ENCODE measurements around the gene POM121L2. TPM values are rescaled to one million over a fixed set of nuclear protein-coding genes. Genes with fewer than 3 reads are reported as not detected.
A peak's percentile ranks its signal among the peaks of the same experiment; 100 is the strongest.

The POM121L2 gene
- total and polyA plus RNA-seq, 9 of the 15 experiments (the other 6 are each of a cell fraction or from before 2014, with no cell fraction given): 0.23 to 0.45 TPM; not detected in 7

DNA sequence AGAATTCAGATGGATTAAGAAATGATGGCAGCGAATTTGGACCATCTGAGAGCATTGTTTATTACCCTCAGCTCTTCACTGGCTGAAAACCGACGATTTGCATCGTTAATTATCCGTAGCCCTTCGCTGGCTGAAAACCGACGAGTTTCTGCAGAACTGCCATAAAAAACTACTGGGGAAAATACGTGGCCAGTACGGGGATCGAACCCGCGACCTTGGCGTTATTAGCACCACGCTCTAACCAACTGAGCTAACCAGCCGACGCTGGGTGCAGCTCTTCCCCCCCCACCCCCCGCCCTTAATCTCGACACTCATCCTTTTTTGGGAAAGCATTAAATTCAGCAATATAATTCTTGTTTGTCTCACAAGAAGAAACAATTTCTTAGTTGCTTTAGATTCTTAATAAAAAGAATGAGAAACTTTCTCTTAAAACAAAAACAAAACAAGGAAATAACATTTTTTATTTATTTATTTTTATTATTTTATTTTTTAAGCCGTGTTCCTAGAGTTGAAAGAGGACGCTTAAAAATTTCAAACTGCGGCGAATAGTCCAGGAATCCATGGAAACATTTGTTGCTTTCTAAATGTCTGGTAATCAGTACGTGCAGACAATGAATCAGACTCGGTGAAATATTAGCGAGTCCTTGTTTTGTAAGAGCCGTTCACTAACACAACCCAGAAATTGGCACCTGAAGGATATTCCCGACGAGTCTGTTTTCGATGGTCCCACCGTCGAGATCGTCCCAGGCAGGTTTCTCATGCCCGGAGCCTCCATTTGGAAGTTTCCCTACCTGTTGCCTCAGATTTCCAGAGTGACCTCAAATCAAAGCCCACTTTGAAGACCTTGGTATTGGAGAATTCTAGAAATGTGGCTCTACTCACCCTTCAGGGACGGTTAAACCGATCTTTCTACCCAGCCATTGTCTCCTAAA is 36.8 kb downstream of the POM121L2 start (continued):
- TF ChIP-seq MAFG (tag; conservative IDR thresholded peaks at IDR 0.05) (0 out of 2 replicates have a peak, but pooled peaks have one; percentile 19), ZC3H8 (IDR thresholded peaks at IDR 0.05) (0 out of 2 replicates have a peak, but pooled peaks have one; percentile 47), MTA2 (IDR thresholded peaks at IDR 0.05; ENCODE audit: low read depth) (no peak), HDGF (IDR thresholded peaks at IDR 0.05) (no peak), TGIF2 (CRISPR knock-in tag; IDR thresholded peaks at IDR 0.05) (no peak), U2AF1 (optimal IDR thresholded peaks at IDR 0.05; ENCODE audit: low read depth, low read length) (no peak), SAP30 (IDR thresholded peaks at IDR 0.05; ENCODE audit: borderline replicate concordance, insufficient read depth, low read depth, low read length, poor library complexity, severe bottlenecking) (no peak), ZNF584 (CRISPR knock-in tag; IDR thresholded peaks at IDR 0.05; ENCODE audit: low read depth) (no peak), CTCF (IDR thresholded peaks at IDR 0.05 in 2 of 3, conservative IDR thresholded peaks at IDR 0.05 in 1 of 3; ENCODE audit: insufficient read depth in 2 of 3, low read depth in 1 of 3, low read length in 3 of 3) (no peak), SMARCA4 (IDR thresholded peaks at IDR 0.05) (no peak; the same call in 1 of the 2 replicates), PRMT5 (CRISPR knock-in tag; IDR thresholded peaks at IDR 0.05) (no peak), DEAF1 (CRISPR knock-in tag; IDR thresholded peaks at IDR 0.05) (no peak), PURB (CRISPR knock-in tag; IDR thresholded peaks at IDR 0.05; ENCODE audit: low read depth) (no peak), TOE1 (IDR thresholded peaks at IDR 0.05; ENCODE audit: borderline replicate concordance) (0 out of 2 replicates have a peak, but pooled peaks have one; percentile 39), TOE1 (CRISPR knock-in tag; IDR thresholded peaks at IDR 0.05; ENCODE audit: borderline replicate concordance, low read depth) (no peak), ERF (CRISPR knock-in tag; IDR thresholded peaks at IDR 0.05) (no peak), FUS (optimal IDR thresholded peaks at IDR 0.05; ENCODE audit: low read depth, low read length) (no peak), GTF2F1 (IDR thresholded peaks at IDR 0.05; ENCODE audit: low read depth, low read length) (no peak), LCOR (CRISPR knock-in tag; IDR thresholded peaks at IDR 0.05) (peak; percentile 51; the same call in 1 of the 2 replicates), KLF10 (CRISPR knock-in tag; IDR thresholded peaks at IDR 0.05) (no peak), ZNF707 (CRISPR knock-in tag; conservative IDR thresholded peaks at IDR 0.05) (no peak), CBX1 (IDR thresholded peaks at IDR 0.05; ENCODE audit: low read depth) (peak; percentile 78; the same call in 1 of the 2 replicates), JUN (IDR thresholded peaks at IDR 0.05; ENCODE audit: borderline replicate concordance, low read depth, low read length) (0 out of 2 replicates have a peak, but pooled peaks have one; percentile 12), JUN (CRISPR knock-in tag; IDR thresholded peaks at IDR 0.05; ENCODE audit: borderline replicate concordance) (no peak)
